HG02678 (cell line): ENCODE data around the gene BAG2.

ENCODE experiments used
- ATAC-seq: cut with Tn5 transposase; IDR thresholded peaks from one replicate; pipeline ENCODE4 v1.9.1; 2021; ENCODE audit warnings: mild to moderate bottlenecking, moderate library complexity; ENCODE audit not compliant: unreplicated experiment

BAG2 gene

DNA sequence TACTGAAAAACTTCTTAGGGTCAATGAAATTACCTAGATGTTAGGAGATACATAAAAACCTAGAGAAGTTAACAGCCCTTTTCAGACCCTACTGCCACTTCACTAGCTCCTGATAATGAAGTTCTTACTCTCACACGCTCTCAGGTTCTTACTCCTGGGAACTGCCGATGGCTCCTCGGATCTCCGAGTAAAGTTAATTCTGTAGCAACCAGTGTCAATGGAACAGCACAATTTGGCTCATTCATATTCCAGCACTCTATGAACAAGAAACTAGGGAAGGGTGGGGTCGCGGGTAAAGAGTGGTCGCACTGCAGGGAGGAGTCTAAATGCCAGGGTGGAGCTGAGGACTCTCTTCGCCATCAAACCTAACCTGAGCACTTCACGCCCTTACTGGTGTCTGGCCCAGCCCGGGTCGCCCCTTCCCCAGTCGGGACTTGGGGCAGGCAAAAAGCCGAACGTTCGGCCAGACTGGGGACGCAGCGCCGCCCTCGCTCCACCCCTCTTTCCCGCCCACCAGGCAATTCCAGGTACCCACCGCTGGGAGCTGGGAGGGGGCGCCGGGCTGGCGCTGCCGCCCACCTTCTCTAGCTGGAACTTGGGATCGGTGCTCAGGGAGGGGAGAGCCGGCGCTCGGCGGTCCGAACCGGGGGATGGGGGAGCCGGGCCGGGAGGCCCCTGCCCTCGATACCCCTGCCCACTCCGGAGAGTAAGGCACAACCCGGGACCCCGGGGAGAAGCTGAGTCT, 49.2 kb downstream of the BAG2 start:
- peak; percentile 64 for ATAC-seq

DNA sequence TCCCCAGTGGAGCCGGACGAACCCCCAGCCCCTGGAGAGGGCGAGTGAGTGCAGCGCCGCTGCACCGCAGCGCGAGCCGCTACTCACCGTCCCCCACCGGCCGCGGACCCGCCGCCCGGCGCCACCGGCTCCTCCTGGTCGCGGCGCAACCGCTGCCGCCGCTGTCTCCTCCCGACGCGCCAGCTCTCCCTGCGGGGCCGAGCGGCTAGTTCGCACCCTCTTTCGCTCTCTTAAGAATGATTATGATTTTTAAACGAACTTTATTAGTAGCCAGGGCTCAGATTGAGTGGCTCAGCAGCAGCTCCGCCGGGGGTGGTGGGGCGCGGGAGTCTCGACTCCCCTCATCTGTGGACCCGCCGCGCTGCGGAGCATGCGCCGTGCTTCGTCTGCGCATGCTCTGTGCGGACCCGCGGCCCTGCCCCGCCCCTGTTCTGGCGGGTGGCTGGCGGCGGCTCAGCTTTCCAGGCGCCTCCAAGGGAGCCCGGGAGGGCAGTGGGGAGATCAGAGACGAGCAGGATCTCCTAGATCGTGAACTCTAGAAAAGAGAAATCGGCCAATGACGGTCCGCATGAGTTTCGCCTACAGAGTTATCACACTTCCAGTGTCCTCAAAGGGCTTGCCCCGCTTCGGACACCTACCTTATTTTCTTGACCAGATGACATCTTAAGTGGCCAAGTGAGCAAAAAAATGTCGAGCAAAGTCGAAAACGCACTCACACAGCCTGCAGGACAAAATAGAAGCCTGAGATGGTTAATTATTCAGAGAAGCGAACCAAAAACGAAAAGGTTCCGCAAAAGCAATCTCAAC, 50.0 kb downstream of the BAG2 start, which contains the start of gene RAB23:
Gene RAB23, minus strand, starts transcription at position 372 of the 807 bp plus-strand sequence. CDS start 11,927 bp downstream, outside the sequence.
- ATAC-seq = peak; percentile 87

DNA sequence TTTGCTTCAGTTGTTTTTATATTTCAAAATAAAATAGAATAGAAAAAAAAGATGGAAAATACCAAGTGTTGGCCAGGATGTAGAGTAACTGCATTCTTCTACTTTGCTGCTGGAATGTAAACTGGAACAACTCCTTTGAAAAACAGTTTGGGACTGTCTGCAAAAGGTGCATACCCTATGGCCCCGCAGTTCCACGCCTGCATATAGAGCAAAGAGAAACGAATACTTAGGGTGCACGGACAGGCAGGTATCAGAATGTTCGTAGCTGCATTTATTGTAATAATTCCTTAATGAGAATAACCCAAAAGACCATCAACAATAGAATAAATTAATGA, 50.6 kb downstream of the BAG2 start:
- ATAC-seq = no peak

DNA sequence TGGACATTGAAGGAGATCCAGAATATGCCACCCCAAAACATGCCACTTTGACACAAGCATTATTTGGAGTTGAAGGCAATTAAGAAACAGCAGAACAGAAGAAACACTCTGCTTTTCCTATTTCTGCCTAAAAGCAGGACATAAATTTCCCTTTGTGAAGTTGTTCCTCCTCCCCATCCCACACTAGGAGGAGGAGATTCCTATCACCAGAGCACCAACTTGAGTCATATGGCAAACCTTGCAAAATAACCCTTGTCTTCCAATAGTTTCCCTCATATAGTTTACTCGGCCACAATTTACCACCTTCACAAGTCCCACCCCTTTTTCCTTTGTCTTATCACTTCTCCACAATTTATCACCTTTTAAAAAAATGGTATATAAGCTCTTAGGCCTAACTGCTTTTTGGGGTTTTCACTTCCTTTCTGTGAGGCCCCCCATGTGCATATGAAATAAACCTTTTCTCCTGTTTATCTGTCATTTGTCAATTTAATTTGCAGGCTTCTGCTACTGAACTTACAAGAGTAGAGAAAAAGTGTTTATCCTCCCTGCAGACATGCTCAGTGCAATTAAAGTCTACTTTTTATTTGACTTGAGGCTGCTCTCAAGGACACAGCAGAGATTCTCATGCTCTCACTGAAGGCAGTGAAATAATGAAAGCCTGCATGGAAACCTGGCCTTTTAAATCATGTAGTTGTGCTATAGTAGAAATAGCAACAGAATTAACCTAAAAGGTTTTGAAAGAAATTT, 52.8 kb downstream of the BAG2 start:
- ATAC-seq = no peak

DNA sequence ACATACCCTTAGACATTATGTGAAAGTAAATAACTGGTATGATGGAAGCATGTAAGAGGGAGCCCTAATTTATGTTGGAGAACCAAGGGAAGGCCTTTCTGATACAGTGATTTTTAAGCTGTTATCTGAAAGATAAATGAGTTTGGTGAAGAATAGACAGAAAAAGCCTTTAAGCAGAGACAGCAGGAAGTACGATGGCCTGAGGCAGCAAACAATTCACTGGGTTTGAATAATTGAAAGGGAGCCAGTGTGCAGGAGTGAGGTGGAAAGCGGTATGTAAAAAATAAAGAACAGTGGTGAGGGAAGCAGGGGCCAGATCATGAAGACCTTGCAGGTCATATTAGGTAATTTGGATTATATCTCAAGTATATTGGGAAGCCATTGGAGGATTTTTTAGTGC, 54.1 kb downstream of the BAG2 start:
- ATAC-seq = no peak
